Kidney capillary endothelial cell (primary cell): ENCODE results near the gene SOHLH1.
A peak's percentile ranks its signal among the peaks of the same experiment; 100 is the strongest.

ENCODE experiments used
- DNase-seq: peaks from one replicate; pipeline ENCODE4 v3.0.0-alpha.2; 2018; ENCODE audit warnings: low spot score

The SOHLH1 gene

DNA sequence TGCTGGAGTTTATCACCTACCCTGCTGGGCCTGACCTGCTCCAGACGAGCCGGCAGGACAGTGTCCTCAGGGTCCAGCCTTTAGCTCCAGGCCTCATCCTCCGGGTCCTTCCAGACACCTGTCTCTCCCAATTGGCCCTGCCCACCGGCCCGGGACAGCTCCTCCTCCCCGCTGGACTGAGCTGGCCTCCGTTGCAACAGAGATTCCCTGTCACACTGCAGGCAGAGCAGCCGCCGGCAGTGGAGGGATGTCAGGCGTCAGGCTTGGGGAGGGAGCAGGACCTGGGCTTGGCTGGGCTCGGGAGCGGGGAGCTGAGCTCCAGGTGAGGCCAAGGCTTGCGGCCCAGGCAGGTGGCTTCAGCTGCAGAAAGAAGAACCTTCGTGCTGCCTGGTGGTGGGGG lies 4.4 kb upstream of the SOHLH1 start:
- DNase-seq, result no peak

DNA sequence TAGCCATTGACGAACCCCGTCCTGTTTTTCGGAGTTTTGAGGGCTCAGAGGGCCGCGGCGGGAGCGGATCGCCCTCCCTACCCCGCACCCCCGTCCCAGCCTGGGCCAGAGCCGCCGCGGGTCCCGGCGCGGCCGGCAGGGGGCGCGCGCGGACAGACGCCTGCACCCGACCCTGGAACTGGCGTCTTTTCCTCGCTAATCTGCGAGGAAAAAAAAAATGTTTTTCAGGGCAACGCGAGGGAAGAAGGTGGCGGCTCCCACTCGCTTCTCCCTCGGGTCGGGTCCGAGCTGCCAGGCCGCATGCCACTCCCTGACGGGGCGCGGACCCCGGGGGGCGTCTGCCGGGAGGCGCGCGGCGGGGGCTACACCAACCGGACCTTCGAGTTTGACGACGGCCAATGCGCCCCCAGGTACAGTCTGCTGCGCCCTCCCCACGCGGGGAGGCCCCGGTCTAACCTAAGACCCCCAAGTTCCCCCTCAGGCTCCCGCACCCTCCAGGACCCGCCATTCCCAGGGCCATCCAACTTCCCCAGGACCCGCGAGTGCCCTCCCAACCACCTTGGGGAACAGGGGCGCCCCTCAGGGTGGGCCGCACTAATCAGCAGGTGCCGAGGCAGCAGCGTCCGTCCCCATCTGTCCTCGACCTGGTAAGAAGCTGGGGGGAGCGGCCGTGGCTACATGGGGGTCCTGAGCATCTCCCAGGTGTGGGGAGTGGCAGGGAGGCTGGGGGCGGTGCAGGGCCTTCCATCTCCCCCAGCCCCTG lies 2.9 kb upstream of the SOHLH1 start, which contains the start of gene KCNT1:
TSS of gene KCNT1 (plus strand) at position 227 of the 763 bp plus-strand sequence. CDS start at position 301, 74 bp downstream.
- peak; percentile 53 for DNase-seq

- no peak for DNase-seq
Observed at GRCh38 chr9:135701067-135701958, 2.0 kb upstream of the SOHLH1 start.

GRCh38 chr9:135700525-135700924 lies 1.2 kb upstream of the SOHLH1 start:
- no peak for DNase-seq

- no peak for DNase-seq
Observed at GRCh38 chr9:135698767-135699166, 514 bp downstream of the SOHLH1 start.

DNA sequence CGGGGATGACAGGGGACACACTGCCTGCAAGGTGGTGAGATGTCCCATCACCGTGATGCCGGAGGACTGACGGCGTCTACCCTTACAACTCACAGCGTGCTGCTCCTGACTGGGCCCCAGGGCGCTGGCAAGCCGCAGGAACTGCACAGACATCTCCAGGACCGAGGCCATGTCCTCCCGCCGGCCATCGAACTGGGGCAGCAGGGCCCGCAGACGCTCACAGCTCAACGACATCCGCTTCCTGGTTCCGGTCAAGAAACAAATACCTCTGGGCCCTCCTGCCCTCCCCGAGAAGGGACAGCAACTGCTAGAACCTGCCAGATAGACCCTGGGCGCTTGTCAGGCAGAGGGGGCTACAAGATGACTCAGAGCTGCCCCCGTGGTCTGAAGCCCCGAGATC lies 1.0 kb downstream of the SOHLH1 start:
- DNase-seq, result no peak

DNA sequence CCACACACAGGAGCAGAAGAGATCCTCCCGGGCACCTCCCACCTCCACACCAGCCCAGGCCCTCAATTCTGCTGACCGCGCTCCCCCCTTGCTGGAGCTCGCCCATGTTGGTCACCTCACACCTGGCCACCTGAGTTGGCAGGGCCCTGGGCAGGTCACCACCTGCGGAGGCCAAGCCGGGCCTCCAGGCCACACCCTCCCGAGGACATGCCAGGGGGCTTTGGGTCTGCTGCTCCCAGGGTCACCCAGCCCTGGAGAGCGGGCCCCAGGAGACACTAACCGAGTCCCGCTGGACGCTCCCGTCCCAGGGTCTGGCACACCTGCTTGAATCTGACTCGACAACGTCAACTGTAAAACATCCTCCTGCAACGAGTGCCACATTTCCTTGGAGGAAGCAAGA lies 2.1 kb downstream of the SOHLH1 start:
- no peak for DNase-seq

DNA sequence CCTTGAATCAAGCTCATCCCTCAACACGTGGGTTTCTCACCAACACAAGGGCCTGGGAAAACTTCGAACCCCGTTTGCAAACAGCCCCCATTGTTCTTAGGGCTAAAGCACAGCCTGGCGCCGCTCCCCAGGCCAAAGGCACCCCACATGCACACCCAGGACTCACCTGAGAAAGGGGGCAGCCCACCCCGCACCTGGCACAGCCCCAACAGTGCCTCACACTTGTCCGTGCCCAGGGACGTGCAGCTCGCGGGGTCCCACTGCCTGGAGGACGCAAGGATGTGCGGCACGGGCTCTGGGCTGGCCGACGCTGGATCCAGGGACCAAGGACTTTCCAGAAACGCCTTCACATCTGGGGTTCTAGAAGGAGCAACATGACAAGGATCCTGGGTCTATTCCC lies 2.8 kb downstream of the SOHLH1 start:
- no peak for DNase-seq

DNA sequence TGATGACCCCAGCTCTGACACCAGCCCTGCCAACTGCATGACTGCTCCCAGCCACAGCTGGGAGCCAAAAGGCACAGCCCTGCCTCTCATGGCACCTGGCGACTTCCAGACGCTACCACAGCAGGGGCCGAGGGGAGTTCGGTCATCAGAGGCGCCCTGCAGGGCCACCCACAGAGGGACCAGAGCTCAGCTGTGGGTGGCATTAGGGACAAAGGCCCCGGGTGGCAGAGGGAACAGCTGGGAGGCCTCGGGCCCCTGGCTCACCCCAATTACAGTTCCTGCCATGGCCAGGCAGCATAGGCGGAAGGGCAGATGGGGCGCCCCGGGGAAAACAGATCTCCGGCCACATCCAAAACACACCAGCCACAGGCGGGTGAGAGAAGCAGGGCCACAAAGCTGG lies 3.6 kb downstream of the SOHLH1 start:
- no peak for DNase-seq

DNA sequence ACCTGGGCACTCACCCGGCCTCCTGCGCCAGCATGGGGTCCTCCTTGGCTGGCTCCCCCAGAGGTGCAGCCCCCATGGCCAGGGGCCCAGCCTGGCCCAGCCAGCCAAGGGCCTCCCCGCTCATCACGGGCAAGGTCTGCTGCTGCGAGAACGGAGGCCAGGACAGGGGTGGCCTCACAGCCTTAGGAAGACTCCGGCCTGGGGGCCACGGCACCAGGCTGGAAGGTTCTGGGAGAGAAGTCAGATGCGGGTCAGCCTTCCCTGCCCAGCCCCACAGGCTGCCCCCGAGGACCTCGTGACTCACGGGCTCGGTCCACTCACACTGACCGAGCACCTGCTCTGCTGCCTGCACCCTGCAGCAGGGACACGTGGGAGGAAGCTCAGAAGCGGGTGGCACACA lies 4.2 kb downstream of the SOHLH1 start:
- no peak for DNase-seq

DNA sequence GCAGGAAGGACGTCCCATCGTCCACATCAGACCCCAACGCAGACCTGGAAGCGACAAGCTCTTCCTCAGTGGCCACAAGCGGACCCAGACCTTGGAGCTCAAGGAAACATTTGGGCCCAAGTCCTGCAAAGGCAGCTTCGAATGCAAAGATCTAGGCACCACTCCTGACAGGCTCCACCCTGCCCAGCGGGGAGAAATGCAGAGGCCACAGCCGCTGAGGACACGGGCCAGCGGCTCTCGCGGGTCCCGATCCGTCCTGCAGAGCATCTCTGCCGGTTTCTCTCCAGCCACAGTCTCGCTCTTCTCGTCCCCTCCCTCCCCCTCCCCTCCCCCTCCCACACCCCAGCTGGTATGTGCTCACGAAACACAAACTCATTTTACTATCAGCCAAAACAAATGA lies 4.9 kb downstream of the SOHLH1 start:
- DNase-seq, result no peak

DNA sequence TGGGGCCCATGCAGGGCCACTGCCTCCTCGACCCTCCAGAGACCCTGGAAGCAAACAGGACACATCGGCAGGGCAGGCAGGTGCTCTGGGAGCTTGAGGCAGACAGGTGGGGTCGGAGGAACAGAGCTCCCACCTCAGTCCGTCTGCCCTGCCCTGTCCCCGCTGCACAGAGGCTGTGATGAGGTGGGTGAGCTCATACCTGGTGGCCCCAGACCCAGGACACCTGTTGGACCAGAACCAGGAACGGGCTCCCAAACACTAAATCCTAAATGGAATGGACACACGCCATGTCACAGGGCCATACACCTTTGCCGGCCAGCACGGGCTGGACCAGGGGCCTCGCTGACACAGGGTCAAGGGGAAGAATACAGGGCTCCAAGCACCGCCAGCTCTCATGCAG lies 5.5 kb downstream of the SOHLH1 start:
- DNase-seq, result no peak

GRCh38 chr9:135693265-135693664 lies 6.0 kb downstream of the SOHLH1 start:
- DNase-seq, result no peak

DNA sequence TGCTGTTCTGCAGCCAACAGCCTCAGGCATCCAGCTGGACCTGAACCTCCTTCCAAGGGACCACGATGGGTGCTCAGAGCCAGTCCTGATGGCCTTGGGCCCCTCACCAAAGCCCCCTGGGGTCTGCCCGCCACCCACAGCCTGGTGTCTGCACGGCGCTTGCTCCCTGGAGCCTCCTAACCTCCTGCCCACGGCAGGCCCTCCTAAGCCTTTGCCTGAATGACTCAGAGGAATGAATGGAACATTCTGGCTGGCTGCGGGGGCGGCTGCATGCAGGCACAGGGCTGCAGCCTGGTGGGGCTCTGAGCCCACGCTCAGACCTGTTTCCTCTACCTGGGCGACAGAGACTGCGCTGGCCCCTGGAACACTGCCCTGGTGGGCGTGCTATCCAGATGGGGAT lies 6.9 kb downstream of the SOHLH1 start:
- no peak for DNase-seq

- no peak for DNase-seq
Observed at GRCh38 chr9:135690836-135691570, 8.3 kb downstream of the SOHLH1 start.

GRCh38 chr9:135689011-135689410 lies 10.3 kb downstream of the SOHLH1 start:
- DNase-seq, result no peak

GRCh38 chr9:135687216-135687615 lies 12.1 kb downstream of the SOHLH1 start:
- DNase-seq, result no peak

- no peak for DNase-seq
Observed at GRCh38 chr9:135684691-135685090, 14.6 kb downstream of the SOHLH1 start.

DNA sequence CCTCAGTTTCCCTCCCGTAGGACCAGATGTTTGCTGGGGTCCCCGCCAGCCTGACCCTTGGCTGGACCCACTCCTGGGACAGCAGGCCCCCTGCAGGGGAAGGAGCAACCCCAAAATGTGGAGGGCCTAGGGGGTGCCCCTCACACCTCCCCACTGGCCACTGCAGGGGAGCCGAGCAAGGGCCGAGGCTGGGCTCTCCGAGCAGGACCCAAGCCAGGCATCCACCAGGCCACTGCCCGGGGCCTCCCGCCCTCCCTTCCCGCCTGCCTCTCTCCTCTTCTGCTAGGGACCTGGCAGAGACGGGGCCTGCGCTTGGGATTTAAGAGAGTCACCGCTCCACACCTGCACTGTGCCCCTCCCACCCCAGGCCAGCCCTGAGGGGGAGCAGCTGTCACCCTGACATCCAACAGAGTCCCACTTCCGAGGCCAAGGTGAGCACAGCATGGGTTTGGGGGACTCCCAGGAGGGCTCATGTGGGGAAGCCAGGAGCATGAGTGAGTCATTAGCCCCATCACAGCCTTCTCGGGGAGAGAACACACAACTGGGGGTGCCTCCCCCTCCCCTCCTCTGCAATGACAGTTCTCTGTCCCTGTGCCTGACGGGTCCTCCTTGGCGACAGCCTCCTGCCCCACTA lies 15.8 kb downstream of the SOHLH1 start:
- DNase-seq, result no peak

DNA sequence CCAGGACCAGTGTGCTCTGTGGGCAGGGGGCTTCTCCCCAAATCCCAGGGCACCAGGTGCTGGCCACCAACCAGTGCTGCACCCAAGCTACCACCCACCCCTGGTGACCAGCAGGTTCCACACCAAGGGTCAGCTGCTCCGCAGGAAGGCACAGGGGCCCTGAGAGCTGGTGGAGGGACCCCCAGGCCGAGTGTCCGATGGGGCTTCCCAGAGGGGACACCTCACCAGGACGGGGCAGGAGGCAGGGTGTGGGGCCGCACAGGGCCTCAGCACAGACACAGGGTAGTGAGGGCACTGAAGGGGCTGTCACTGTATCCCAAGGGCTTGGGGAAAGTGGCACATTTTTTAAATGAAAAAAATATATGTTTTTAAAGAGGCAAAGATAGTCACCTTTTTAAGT lies 18.1 kb downstream of the SOHLH1 start:
- no peak for DNase-seq

DNA sequence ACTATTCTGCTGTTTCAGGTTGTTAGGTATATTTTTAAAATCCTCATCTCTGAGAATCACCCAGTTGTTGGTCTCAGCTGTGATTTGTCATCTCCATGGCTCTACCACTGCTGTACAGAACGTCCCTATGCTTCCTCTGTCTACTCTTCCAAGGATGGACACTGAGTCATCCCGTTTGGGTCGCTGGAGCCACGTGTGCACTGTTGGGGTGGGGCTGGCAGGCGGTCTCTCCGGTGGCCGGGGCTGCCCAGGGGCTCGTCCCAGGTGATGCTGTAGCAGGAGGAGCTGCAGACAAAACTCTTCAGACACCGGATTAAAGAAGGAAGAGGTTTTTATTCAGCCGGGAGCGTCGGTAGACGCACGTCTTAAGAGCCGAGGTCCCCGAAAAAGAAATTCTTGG lies 19.2 kb downstream of the SOHLH1 start:
- no peak for DNase-seq
